SU-DHL-6 (cell line): ENCODE measurements around the gene ICE1.

ENCODE experiments used
- H2AFZ ChIP-seq: fragments of 200-600 bp; sonication (generic); 2 replicates; pipeline ENCODE4 v1.6.1; 2014; ENCODE audit warnings: low read depth, mild to moderate bottlenecking, moderate library complexity, mixed read lengths, antibody characterized with exemption, low read length; ENCODE audit not compliant: severe bottlenecking
- H3F3A ChIP-seq: fragments of 200-600 bp; shearing (Covaris generic); 2 replicates; pipeline ENCODE4 v1.6.0; 2016; ENCODE audit warnings: antibody characterized with exemption, mild to moderate bottlenecking; ENCODE audit not compliant: insufficient read depth
- H3K27ac ChIP-seq: fragments of 200-600 bp; sonication (generic); 2 replicates; pipeline ENCODE4 v1.5.1; 2016; ENCODE audit warnings: low read depth, mild to moderate bottlenecking, low read length, moderate library complexity, mixed read lengths
- H3K27me3 ChIP-seq: fragments of 200-600 bp; sonication (generic), shearing (Covaris generic); 2 replicates; pipeline ENCODE4 v1.6.0; 2014; ENCODE audit warnings: mild to moderate bottlenecking, low read length
- H3K36me3 ChIP-seq: fragments of 200-600 bp; sonication (generic); 2 replicates; pipeline ENCODE4 v1.6.1; 2014; ENCODE audit warnings: mild to moderate bottlenecking, low read length, mixed read lengths
- H3K4me2 ChIP-seq: fragments of 300-600, 200-600 bp; shearing (Covaris generic), sonication (generic); 2 replicates; pipeline ENCODE4 v1.6.0; 2014; ENCODE audit warnings: low read length, low read depth, mild to moderate bottlenecking; ENCODE audit not compliant: poor library complexity, severe bottlenecking
- H3K4me3 ChIP-seq: fragments of 200-600 bp; sonication (generic); 2 replicates; pipeline ENCODE4 v1.5.1; 2014; ENCODE audit warnings: antibody characterized with exemption, low read length, mild to moderate bottlenecking, mixed read lengths; ENCODE audit not compliant: insufficient read depth, poor library complexity, severe bottlenecking
- H3K79me2 ChIP-seq: fragments of 200-600 bp; sonication (generic); 2 replicates; pipeline ENCODE4 v1.6.1; 2014; ENCODE audit warnings: mild to moderate bottlenecking, low read length, moderate library complexity; ENCODE audit not compliant: insufficient read depth
- H3K9ac ChIP-seq: fragments of 200-600 bp; sonication (generic); 2 replicates; pipeline ENCODE4 v1.7.0; 2014; ENCODE audit warnings: mild to moderate bottlenecking, low read length
- H3K9me2 ChIP-seq: fragments of 200-600 bp; sonication (generic); replicated peaks from 2 replicates; pipeline ENCODE4 v1.6.1; 2014; ENCODE audit warnings: low read length; ENCODE audit not compliant: insufficient read depth
- H3K9me3 ChIP-seq: fragments of 200-600 bp; sonication (generic); 2 replicates; pipeline ENCODE4 v1.6.1; 2014; ENCODE audit warnings: low read length, mixed read lengths; ENCODE audit not compliant: insufficient read depth
- H4K20me1 ChIP-seq: fragments of 200-600 bp; sonication (generic); 2 replicates; pipeline ENCODE4 v1.6.1; 2014; ENCODE audit warnings: low read depth, mild to moderate bottlenecking, antibody characterized with exemption, low read length, moderate library complexity, mixed read lengths
- EZH2phosphoT487 ChIP-seq: fragments of 200-600 bp; sonication (generic), shearing (Covaris generic); conservative IDR thresholded peaks from 2 replicates; pipeline ENCODE4 v1.6.1; 2018; ENCODE audit warnings: mild to moderate bottlenecking, antibody characterized with exemption, low read length, moderate library complexity, mixed read lengths
- TF ChIP-seq, protein P1 (sequence below): fragments of 200-600 bp; sonication (generic); IDR thresholded peaks from one replicate; pipeline ENCODE4 v1.5.1; 2017; ENCODE audit warnings: antibody characterized with exemption, mild to moderate bottlenecking, low read length, moderate library complexity; ENCODE audit not compliant: insufficient read depth, poor library complexity, severe bottlenecking

Gene ICE1

DNA sequence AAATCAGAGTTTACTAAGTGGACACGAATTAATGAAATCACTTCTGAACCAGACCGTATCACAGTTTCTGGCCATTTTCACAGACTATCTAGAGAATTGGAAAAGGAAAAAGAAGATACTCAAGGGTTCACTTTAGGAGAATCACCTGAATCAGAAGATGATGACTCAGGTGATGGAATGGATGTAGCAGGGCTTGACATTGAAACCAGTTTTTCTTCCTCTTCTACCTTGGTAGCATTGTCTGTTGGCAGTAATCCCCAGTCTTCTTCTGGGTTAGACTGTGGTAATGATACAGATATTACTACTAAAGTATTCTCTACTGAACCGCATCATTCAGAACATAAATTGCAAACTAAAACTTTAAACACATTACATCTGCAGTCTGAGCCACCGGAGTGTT is 38.5 kb downstream of the ICE1 start:
- no peak overlapping the region for H3K9ac ChIP-seq
- no peaks in the 10 kb centered on the region for H3F3A ChIP-seq
- no peak overlapping the region for H2AFZ ChIP-seq
- H3K79me2 ChIP-seq, result no peaks in the 10 kb centered on the region
- TF ChIP-seq EZH2phosphoT487, result no peak
- TF ChIP-seq, protein P1, sequence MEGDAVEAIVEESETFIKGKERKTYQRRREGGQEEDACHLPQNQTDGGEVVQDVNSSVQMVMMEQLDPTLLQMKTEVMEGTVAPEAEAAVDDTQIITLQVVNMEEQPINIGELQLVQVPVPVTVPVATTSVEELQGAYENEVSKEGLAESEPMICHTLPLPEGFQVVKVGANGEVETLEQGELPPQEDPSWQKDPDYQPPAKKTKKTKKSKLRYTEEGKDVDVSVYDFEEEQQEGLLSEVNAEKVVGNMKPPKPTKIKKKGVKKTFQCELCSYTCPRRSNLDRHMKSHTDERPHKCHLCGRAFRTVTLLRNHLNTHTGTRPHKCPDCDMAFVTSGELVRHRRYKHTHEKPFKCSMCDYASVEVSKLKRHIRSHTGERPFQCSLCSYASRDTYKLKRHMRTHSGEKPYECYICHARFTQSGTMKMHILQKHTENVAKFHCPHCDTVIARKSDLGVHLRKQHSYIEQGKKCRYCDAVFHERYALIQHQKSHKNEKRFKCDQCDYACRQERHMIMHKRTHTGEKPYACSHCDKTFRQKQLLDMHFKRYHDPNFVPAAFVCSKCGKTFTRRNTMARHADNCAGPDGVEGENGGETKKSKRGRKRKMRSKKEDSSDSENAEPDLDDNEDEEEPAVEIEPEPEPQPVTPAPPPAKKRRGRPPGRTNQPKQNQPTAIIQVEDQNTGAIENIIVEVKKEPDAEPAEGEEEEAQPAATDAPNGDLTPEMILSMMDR, result no peak
- H3K4me2 ChIP-seq, result no peak overlapping the region
- no peaks in the 10 kb centered on the region for H3K27me3 ChIP-seq
- no peaks in the 10 kb centered on the region for H3K9me3 ChIP-seq
- no peak overlapping the region for H3K4me3 ChIP-seq
- H3K36me3 ChIP-seq, result peaks cover 11% of the 10 kb centered on the region; the same call in 1 of the 2 replicates
- no peaks in the 10 kb centered on the region for H3K9me2 ChIP-seq
- H3K27ac ChIP-seq, result no peak overlapping the region
- no peaks in the 10 kb centered on the region for H4K20me1 ChIP-seq

DNA sequence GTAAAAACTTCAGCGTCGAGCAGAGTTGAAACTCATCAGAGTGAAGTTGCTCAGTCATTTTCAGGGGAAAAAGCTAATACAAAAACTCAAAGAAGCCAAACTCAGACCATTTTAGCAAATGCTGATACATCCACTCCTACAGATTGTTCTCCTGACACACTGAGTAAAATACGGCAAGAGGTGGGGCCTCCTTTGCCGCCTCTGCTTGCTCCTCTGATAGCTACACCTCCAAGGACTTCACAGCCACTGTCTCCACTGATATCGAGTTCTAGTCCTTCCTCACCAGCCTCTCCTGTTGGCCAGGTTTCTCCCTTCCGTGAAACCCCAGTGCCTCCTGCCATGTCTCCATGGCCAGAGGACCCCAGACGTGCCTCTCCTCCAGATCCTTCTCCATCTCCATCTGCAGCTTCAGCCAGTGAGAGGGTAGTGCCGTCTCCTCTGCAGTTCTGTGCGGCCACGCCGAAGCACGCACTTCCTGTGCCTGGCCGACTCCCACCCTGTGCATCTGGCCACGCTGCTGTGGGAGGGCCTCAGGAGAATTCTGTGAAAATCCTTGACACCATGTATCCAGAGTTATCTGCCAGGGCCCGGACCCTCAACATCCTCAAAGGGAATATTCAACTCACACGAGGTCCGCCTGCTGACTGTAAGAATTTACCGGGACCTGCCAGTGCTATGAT is 41.7 kb downstream of the ICE1 start:
- no peak overlapping the region for H3K4me2 ChIP-seq
- H3K36me3 ChIP-seq, result 0 out of 2 replicates have a peak, but pooled peaks cover 4% of the 10 kb centered on the region
- H2AFZ ChIP-seq, result no peak overlapping the region
- H3K9me3 ChIP-seq, result no peaks in the 10 kb centered on the region
- no peak overlapping the region for H3K4me3 ChIP-seq
- H3K27me3 ChIP-seq, result no peaks in the 10 kb centered on the region
- no peak overlapping the region for H3K27ac ChIP-seq
- no peak for TF ChIP-seq EZH2phosphoT487
- TF ChIP-seq, protein P1, result no peak
- H3K9ac ChIP-seq, result no peak overlapping the region
- H3K9me2 ChIP-seq, result no peaks in the 10 kb centered on the region
- no peaks in the 10 kb centered on the region for H3K79me2 ChIP-seq
- H4K20me1 ChIP-seq, result no peaks in the 10 kb centered on the region
- no peaks in the 10 kb centered on the region for H3F3A ChIP-seq

DNA sequence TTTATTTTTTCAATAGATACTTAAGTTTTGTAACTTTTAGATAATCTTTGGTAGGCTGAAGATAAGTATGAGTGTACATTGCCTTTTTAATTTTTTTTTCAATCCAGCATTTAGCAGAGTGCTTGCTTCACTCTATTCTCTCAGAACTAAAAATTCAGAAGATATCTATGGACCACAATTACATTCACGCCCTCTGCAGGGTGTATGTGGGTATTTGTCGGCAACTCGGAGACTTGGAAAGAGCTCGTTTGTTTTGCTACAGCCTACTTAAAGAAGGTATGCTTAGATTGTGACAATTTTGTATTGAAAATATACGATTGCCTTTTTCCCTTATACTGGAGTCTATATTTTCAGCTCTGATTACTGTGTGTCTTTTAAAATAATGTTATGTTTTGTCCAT is 43.8 kb downstream of the ICE1 start:
- no peak for TF ChIP-seq EZH2phosphoT487
- TF ChIP-seq, protein P1, result no peak

More for the DNA sequence above, 43.8 kb downstream of the ICE1 start:
- Histone ChIP-seq H3K4me2 (no peak overlapping the region), H3K79me2 (no peaks in the 10 kb centered on the region), H3K9me3 (no peaks in the 10 kb centered on the region), H3K27ac (no peak overlapping the region), H2AFZ (no peak overlapping the region), H3K4me3 (no peak overlapping the region), H3K36me3 (no peaks in the 10 kb centered on the region), H3K27me3 (no peaks in the 10 kb centered on the region), H4K20me1 (no peaks in the 10 kb centered on the region), H3K9me2 (no peaks in the 10 kb centered on the region), H3F3A (no peaks in the 10 kb centered on the region), H3K9ac (no peak overlapping the region)
